ENCODE measurements around the gene TRIM48.
"Not testable (repeated sequence)": the region's sequence is repeated elsewhere in the genome, so short reads cannot be mapped to it uniquely, and the experiment has no call there.

The TRIM48 gene

GRCh38 chr11:55261855-55262254, at the start of gene TRIM48:
TSS of gene TRIM48 (plus strand) at chr11:55262155. CDS start at chr11:55262268, 113 bp downstream.
- DNase-seq, result not testable (repeated sequence)

- DNase-seq, result not testable (repeated sequence)
Observed at GRCh38 chr11:55238316-55238715, 23.6 kb upstream of the TRIM48 start.

GRCh38 chr11:55263081-55263480, 1.1 kb downstream of the TRIM48 start:
- DNase-seq, result no peak

Measured in activated T-cell treated with anti-CD3 and anti-CD28 coated beads, Interleukin-2, amount 50 U/mL, for 1 hour (primary cell).